HUES48 (cell line): Measurements from ENCODE around the gene SCGN.

Source experiments
- H3K27ac ChIP-seq: one replicate; pipeline ENCODE4 v1.7.0; 2013; ENCODE audit warnings: low read depth, low read length, inconsistent platforms
- H3K27me3 ChIP-seq: 2 replicates; pipeline ENCODE4 v1.6.1; 2013; ENCODE audit warnings: mild to moderate bottlenecking, low read length; ENCODE audit not compliant: control insufficient read depth, insufficient read depth
- H3K36me3 ChIP-seq: 2 replicates; pipeline ENCODE4 v1.6.1; 2013; ENCODE audit warnings: low read length; ENCODE audit not compliant: control insufficient read depth, insufficient read depth
- H3K4me1 ChIP-seq: 2 replicates; pipeline ENCODE4 v1.6.1; 2013; ENCODE audit warnings: mild to moderate bottlenecking, low read length; ENCODE audit not compliant: control insufficient read depth, insufficient read depth
- H3K4me3 ChIP-seq: 2 replicates; pipeline ENCODE4 v1.5.1; 2013; ENCODE audit warnings: mild to moderate bottlenecking, low read depth, low read length
- H3K9ac ChIP-seq: 2 replicates; pipeline ENCODE4 v1.6.1; 2013; ENCODE audit warnings: mild to moderate bottlenecking, low read depth, low read length, moderate library complexity
- H3K9me3 ChIP-seq: 2 replicates; pipeline ENCODE4 v1.6.1; 2013; ENCODE audit warnings: low read length; ENCODE audit not compliant: control insufficient read depth, insufficient read depth

Gene SCGN

DNA sequence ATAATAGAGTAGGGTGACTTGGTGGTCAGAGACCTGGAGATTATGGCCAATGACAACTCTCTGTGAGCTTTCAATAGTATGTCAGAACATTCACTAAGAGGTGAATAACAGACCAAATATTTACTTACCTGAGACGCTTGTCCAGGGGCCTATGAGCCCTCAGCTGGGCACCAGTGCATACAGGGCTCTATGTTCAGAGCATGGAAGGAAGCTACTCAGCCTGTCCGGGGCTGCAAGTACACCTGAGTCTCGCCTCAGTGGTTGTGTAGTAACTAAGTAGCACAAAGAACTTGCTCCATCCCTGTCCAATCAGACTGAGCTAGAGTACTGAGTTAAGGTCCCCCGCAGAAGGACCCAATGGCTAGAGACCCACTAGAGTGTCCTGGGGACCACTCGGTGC is 11.6 kb upstream of the SCGN start:
- H3K9me3 ChIP-seq = no peaks in the 10 kb centered on the region
- no peak overlapping the region for H3K9ac ChIP-seq
- no peak overlapping the region for H3K4me3 ChIP-seq
- H3K36me3 ChIP-seq = no peaks in the 10 kb centered on the region
- H3K4me1 ChIP-seq = no peaks in the 10 kb centered on the region
- no peak overlapping the region for H3K27ac ChIP-seq
- H3K27me3 ChIP-seq = peaks cover 12% of the 10 kb centered on the region

DNA sequence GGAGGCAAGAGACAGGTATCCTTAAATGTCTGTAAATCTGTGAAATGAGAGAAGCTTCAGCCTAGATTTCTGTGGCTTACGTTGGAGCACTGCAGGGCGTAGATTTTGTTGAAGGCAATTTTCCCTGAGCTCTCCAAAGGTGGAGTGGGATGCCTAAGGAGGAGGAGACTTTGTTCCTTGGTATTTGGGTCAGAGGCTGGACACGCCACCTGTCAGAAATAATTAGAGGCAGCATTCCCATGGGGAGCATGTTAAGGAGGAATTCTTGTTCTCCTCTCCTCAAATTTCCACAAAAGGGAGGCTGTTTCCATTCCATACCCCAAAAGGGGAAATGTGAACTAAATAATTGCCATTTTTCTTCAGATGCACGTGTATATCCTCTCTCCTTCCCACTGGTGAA is 11.1 kb upstream of the SCGN start:
- Histone ChIP-seq H3K27ac (no peak overlapping the region), H3K4me1 (no peaks in the 10 kb centered on the region), H3K9ac (no peak overlapping the region), H3K9me3 (no peaks in the 10 kb centered on the region), H3K4me3 (no peak overlapping the region), H3K27me3 (peaks cover 12% of the 10 kb centered on the region), H3K36me3 (no peaks in the 10 kb centered on the region)

DNA sequence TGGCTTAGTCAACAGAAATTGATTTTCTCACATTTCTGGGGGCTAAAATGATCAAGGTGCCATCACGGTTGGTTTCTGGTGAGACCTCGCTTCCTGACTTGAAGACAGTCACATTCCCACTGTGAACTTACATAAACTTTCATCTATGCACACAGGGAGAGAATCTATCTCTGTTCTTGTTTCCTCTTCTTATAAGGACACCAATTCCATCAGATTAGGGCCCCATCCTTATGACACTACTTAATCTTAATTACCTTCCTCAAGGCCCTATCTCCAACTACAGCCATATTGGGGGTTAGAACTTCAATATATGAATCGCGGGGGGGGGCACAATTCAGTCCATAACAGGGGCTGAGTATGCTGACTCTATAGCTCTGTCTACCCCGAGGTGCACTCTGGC is 10.6 kb upstream of the SCGN start:
- Histone ChIP-seq H3K4me1 (no peaks in the 10 kb centered on the region), H3K27me3 (peaks cover 12% of the 10 kb centered on the region), H3K4me3 (no peak overlapping the region), H3K36me3 (no peaks in the 10 kb centered on the region), H3K9ac (no peak overlapping the region), H3K27ac (no peak overlapping the region), H3K9me3 (no peaks in the 10 kb centered on the region)

DNA sequence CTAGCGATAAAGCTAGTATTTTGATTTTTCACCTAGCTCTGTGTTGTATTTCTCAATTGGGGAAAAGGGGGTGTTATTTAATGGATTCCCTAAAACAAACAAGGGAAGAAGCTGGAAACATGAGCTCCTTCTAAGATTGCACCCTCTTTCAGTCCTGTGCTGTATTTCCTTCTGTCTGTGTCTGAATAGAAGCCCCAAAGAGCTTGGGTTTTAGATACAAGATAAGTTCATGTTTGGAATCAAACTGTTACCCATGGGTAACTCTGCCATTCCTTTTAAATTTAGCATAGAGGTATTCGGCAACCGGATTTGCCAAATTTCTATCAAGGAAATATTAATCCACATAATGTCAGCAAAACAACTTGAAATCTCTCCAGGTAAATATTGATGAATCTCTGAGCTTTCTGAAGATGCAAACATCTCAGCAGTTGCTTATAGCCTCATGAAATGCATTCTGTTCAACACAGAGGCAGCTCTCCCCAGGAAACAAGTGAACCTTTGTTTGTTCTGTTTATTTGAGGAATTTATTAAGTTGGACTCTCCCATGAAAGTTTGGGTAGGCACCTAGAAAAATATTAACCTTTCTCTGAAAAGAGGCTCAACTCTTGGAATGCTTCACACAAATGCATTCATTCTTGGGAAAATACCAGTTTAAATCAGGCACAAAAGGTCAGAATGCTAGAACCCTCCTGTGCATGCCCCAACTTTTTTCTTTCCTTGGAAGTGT is 9.9 kb upstream of the SCGN start:
- Histone ChIP-seq H3K4me3 (no peak overlapping the region), H3K9ac (no peak overlapping the region), H3K27ac (no peak overlapping the region), H3K27me3 (peaks cover 12% of the 10 kb centered on the region), H3K36me3 (no peaks in the 10 kb centered on the region), H3K4me1 (no peaks in the 10 kb centered on the region), H3K9me3 (no peaks in the 10 kb centered on the region)

DNA sequence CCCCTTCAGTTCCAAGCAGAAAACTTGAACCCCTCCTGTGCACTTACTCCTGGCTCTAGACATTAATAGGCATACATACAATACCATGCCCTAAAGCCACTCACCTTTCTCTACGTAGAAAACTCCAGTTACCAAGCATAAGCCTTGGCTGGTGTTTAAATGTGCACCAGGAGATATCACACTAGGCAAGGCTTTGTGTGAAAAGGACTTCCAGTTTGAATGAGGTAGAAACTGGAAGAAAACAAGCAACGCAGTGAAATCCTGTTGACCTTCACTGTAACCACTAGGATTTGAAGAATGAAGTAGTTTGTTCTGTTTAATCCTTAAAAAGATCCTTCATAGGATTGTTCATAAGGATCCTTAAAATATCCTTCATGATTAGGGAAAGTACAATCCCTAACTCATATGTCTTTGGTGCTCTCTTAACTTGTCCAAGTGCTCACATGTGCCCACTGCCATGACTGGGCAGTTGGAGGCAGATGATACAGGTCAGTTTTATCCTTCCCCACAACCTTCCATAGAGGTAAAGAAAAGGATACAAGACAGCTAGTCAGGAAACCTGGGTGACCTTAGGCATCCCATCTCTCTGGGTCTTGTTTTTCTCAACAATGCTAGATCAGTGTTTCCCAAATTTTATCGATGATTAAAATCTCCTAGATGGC is 9.2 kb upstream of the SCGN start:
- Histone ChIP-seq H3K4me1 (no peaks in the 10 kb centered on the region), H3K27ac (no peak overlapping the region), H3K9ac (no peak overlapping the region), H3K9me3 (no peaks in the 10 kb centered on the region), H3K4me3 (no peak overlapping the region), H3K27me3 (peaks cover 12% of the 10 kb centered on the region), H3K36me3 (no peaks in the 10 kb centered on the region)

DNA sequence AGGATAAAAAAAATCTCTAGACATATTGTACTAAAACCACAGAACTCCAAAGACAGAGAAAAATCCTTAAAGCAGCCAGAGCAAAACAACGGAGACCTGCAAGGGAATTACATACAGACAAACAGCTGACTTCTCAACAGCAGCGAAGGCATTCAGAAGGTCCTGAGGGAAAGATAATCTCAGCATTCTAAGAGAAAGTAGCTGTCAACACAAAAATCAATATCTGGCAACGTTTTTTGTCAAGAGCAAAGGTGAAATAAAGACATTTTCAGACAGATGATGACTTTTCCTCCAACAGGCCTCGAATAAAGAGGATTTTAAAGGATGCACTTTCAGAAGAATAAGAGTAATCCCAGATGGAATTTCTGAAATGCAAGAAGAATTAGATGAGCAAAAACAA is 6.1 kb upstream of the SCGN start:
- Histone ChIP-seq H3K27me3 (peaks cover 17% of the 10 kb centered on the region), H3K4me1 (no peaks in the 10 kb centered on the region), H3K27ac (no peak overlapping the region), H3K9me3 (no peaks in the 10 kb centered on the region), H3K4me3 (no peak overlapping the region), H3K36me3 (no peaks in the 10 kb centered on the region), H3K9ac (no peak overlapping the region)

DNA sequence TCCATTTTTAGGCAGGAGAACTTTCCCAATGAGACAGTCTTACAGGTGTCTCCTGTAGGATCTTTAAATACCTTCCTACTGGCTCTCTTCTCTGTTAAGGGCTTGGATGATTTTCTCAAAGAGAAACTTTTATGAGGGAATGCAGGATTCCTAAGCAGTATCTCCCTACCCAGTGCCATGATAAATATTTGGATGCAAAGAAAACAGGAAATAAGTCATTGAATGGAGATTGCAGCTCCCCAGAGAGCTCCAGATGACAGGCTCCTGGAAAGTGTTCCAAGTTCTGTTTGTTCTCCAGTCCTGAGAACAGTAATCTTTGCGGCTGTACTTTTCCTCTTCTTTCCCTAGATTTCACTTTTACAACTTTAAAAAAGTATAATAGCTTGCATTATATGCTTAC is 2.4 kb upstream of the SCGN start:
- H3K9ac ChIP-seq = no peak overlapping the region
- H3K4me1 ChIP-seq = no peaks in the 10 kb centered on the region
- no peaks in the 10 kb centered on the region for H3K9me3 ChIP-seq
- peaks cover 44% of the 10 kb centered on the region for H3K27me3 ChIP-seq
- no peak overlapping the region for H3K4me3 ChIP-seq
- H3K27ac ChIP-seq = no peak overlapping the region
- no peaks in the 10 kb centered on the region for H3K36me3 ChIP-seq

DNA sequence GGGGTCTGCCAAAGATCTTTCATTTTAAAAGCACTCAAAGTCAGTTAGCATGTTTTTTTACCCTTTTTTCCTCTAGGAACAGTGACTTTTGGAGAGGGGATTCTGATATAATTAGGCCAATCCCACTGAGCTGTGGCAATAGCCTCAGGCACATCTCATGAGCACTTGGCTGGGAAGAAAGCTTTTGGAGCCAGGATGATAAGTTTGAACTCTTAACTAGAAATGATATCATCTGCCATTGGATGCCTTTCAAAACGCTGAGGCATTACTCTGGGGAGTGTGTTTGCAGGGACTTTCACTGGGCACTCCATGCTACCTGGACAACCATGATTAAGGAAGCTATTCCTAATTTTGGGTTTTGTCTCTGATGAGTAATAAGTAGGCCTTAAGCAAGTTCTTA is 3.7 kb downstream of the SCGN start:
- H3K27ac ChIP-seq = no peak overlapping the region
- H3K4me3 ChIP-seq = no peak overlapping the region
- no peaks in the 10 kb centered on the region for H3K4me1 ChIP-seq
- H3K36me3 ChIP-seq = no peaks in the 10 kb centered on the region
- H3K27me3 ChIP-seq = peaks cover 43% of the 10 kb centered on the region
- no peak overlapping the region for H3K9ac ChIP-seq
- H3K9me3 ChIP-seq = no peaks in the 10 kb centered on the region

DNA sequence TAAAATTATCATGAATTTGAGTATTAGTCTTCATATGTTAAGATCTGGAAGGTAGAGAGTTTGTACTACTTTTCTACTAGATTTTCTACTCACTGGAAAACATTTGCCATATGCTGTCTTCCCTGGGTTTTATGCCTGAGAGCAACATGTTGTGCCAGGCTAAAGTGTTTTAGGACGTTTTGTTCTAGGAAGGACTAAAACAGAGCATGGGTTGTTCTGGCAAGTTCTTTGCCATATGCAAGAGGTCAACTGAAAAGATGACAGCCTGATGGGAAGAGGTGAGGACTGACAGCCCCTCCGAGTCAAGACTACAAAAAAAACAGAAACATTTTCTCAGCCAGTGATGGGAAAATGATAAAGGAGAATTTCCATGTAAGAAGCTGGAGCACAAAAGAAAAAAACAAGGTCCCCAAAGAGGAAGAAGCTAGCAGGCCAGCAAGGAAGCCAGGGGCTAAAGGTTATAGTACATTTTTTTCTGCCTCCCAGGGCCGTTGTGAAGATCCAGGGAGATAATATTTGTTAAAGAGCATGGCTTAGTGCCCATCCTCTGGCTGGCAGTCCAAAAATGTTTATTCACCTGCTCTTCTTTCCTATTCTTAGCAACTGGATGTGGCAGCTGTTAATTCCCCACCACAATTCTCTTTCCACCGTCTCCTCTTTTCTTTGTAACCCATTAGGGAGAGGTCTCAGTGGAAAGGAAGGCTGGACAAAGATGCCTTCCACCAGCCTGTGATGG is 7.8 kb downstream of the SCGN start:
- H3K4me1 ChIP-seq = no peaks in the 10 kb centered on the region
- peaks cover 6% of the 10 kb centered on the region for H3K27me3 ChIP-seq
- no peaks in the 10 kb centered on the region for H3K36me3 ChIP-seq
- no peak overlapping the region for H3K9ac ChIP-seq
- H3K4me3 ChIP-seq = no peak overlapping the region
- no peak overlapping the region for H3K27ac ChIP-seq
- H3K9me3 ChIP-seq = no peaks in the 10 kb centered on the region

DNA sequence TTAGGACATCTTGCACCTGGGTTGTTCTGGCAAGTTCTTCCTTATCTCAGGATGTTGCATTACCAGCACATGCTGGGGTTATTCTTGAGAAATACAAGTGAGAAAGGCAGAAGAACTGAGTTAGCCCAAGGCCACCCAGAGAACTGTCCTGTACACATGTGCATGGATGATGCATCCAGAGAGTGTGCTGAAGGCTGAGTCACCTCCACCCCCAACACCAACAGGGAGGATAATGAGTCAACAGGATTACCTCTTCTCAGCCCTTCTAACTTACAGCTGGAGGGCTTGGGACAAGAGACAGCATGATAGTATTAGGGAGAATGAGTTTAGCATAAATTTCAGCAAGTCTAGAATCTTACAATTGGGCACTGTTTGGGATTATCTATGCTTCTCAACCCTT is 8.5 kb downstream of the SCGN start:
- Histone ChIP-seq H3K36me3 (no peaks in the 10 kb centered on the region), H3K9me3 (no peaks in the 10 kb centered on the region), H3K4me3 (no peak overlapping the region), H3K27ac (no peak overlapping the region), H3K4me1 (no peaks in the 10 kb centered on the region), H3K9ac (no peak overlapping the region), H3K27me3 (no peaks in the 10 kb centered on the region; the same call in 1 of the 2 replicates)

DNA sequence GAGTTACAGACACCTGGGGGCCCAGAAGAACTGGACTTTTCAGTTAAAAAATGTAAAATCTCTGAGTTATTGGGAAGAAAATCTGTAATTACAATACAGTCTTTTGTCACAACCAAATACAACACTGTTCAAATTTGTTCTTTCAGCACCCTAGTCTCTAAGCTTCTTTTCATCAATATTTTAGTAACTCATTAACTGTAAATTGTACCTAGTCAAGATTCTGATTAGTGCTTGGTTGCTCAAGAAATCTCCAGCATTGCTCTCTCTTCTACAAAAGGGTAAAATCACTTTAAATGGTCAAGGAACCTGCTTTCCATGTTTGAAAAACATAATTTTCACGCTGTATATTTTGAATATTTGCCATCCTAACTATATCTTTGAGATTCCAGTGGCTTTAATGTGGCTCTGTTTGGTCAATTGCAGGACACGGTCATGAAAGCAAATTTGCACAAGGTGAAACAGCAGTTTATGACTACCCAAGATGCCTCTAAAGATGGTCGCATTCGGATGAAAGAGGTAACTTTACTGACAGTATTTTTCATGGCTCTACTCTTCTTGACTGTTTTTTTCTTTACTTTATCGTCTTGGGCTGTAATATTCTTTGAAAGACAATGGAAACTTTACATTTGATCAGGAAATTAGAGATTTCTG is 9.2 kb downstream of the SCGN start:
- H3K4me1 ChIP-seq = no peaks in the 10 kb centered on the region
- no peak overlapping the region for H3K27ac ChIP-seq
- no peak overlapping the region for H3K4me3 ChIP-seq
- H3K9me3 ChIP-seq = no peaks in the 10 kb centered on the region
- no peak overlapping the region for H3K9ac ChIP-seq
- H3K36me3 ChIP-seq = no peaks in the 10 kb centered on the region
- no peaks in the 10 kb centered on the region for H3K27me3 ChIP-seq
